ENCODE data around the gene DEPP1.
A peak's percentile ranks its signal among the peaks of the same experiment; 100 is the strongest.

The DEPP1 gene

DNA sequence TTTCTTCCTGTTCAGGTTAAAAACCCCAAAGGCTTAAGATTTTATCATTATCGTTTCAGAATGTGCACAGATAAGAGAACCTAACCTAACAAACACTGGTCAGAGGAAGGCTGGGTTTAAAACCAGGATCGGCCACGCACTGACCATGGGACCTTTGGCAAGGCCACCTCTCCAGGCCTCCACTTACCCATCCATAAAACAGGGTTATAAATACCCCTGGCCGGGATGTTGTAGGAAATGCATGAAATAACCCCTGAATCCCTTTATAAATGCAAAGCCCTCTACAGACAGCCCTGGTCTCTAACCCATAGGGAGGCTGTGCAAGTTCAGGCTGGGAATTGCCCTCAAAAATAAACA is 418 bp downstream of the DEPP1 start:
- no peak for DNase-seq

DNA sequence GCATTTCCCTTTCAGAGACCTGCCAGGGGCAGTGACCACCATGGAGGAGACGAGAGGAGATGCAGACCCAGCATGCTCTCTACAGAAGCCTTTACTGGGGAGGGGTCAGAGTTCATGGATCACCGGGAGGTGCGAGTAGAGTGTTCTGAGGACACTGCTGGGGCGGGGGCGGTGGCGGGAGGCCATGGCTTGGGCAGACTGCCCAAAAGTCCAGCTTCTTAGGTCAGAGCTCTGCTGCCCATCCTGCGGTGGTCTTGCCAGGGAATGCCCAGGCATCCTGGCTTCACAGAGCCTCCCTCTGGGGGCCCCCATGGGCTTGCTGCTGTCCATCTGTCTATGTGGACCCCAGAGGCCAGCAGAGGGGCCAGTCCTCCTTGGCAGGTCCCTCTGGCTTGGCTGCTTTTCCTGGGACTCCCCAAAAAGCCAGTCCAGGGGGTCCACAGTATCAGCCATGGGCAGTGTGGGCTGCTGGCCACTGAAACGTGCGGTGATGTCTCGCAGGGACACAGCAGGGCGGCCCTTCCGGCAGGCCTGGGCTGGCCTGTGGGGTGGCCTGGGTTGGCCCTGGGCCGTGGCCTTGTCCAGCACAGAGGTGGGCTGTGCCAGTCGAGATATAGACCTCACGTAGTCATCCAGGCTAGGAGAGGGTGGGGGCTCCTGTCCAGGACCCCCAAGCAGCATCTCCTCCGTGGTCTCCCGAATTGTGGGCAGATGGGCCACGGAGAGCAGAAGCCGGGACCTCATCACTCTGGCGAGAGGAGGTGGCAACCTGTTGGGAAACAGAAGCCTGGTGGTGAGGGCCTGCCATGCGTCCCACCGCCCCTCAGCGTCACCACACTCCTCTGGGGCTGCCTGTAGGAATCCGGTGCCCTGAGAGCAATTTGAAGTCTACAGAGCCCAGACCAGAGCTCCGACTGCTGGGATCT is 1.1 kb downstream of the DEPP1 start:
- no peak for DNase-seq

DNA sequence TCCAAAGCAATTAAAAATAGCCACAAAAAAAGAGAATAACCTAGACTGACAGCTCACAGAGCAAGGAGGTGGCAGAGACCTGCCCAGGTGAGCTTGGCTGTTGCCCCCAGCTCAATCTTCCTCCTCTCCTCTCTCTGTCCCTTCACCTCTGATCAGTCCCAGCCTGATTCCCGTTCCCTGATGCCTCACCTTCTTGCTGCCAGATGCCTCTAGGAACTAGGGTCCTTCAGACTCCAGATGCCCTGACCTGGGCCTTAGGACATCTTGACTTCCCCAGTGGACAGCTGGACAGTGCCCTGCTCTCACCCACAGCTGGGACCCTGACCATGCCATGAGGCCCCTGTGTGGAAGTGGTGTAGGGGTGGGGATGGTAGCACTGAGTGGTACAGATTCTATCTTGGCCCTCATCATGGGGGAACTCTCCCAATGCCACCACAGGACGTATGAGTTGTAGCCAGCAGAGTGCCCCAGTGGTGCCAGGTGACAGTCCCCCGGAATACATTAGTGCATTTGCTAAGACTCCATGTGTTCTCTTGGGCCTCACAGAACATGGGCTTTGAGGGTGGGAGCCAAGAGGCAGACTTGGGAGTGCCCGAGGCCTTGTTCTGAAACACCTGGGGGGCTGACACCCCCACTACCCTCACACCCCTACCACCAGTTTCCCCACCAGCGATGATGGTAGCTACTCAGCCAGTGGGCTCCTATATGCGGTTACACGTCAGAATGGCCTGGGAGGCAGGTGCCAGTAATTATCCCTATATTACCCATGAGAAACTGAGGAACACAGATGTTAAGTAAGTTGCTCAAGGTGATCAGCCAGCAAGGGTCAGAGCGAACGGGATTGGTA is 2.0 kb downstream of the DEPP1 start:
- no peak for DNase-seq

DNA sequence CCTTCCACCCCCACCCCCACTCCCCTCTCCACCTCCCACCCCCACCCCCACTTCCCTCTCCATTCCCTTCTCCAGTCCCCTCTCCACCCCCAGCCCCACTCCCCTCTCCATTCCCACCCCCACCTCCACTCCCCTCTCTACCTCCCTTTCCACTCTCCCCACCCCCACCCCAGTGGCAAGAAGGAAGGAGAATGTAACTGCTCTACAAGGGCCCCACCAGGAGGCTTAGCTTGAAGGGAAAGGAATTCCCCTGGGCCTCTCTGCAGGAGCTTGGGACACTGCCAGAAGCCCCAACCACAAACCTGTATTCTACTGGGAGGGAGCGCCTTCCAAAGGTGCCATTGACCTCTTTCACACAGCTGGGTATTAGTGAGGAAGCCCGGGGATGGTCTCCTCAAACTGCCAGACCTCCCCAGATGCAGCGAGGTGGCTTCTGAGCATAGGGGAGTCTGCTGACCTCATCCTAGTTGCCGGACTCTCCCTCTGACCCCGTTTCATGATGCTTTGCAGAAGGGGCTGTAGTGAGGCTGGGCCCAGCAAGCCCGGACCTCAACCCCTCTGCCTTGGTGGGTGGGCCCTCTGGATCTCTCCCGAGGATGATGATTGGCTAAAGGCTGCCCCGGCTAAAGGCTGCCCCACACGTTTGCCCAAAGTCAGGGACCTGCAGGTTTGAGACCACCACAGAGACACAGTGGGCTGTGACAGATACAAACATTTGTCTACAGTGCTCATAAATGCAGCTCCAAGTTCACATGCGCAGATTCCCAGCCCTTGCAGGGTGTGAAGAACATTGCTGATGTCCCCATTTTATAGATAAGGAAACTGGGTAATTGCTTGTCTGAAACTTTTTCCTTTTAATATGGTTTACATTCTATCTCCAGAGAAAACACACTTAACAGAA is 2.9 kb downstream of the DEPP1 start:
- DNase-seq = no peak

DNA sequence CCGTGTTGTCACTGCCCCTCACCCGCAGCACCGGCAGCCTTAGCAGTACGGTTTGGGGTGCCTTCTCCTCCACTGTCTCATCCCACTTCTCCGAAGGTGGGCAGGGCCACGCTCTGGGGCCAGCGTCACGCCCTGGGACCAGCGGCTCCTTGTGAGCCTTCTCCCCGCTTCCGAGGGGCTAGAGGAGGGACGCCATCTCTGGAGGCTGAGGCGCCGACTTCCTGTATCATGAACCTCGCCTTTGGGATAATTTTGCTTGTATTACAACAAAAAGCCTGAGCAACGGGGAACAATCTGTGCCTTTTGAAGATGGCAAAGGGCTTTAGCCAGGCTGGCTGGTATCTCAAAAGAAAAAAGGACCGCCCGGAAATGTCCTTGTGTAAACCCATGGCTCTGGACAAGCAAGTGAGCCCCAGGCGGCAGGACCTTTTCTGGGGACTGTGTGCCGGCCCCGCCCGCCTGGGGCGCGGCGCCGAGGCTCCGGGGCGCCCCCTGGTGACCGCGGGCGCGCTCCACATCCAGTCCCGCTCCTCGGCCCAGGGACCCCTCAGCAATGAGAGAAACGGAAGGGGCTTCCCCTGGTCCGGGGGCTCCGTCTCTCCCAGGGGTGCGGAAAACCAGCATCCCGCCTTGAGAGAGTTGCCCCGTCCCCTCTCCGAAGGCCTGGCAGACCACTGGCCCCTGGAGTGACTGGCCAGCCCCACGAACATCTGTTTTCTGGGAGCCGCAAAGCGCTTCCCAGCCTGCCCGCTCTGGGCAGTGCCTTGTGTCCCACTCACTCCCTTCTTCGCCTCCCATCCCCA is 3.8 kb downstream of the DEPP1 start:
- DNase-seq = peak; percentile 73

DNA sequence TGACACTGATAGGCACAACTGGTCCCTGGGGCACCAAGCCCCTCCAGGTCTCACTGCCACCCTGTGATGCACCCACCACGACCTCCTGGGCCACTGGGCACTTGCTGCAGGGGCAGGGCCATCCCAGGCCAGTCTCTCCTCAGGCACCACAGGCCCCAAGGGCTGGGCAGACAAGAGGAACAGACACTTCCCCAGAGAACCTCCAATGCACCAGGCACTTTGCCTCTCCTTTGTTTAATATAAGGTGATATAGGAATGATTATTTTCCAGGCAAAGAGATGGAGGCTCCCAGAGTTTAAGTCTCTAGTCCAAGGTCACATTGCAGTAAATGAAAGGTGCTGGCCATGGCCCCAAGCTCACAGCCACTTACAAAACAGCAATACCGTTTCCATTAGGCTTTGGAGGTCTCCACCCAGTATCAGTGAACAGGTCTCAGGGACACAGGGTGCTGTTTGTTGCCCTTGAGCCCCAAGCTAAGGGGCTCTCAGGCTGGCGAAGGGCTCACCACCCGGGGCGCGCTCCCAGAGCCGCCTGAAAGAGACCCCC is 4.5 kb downstream of the DEPP1 start:
- no peak for DNase-seq

DNA sequence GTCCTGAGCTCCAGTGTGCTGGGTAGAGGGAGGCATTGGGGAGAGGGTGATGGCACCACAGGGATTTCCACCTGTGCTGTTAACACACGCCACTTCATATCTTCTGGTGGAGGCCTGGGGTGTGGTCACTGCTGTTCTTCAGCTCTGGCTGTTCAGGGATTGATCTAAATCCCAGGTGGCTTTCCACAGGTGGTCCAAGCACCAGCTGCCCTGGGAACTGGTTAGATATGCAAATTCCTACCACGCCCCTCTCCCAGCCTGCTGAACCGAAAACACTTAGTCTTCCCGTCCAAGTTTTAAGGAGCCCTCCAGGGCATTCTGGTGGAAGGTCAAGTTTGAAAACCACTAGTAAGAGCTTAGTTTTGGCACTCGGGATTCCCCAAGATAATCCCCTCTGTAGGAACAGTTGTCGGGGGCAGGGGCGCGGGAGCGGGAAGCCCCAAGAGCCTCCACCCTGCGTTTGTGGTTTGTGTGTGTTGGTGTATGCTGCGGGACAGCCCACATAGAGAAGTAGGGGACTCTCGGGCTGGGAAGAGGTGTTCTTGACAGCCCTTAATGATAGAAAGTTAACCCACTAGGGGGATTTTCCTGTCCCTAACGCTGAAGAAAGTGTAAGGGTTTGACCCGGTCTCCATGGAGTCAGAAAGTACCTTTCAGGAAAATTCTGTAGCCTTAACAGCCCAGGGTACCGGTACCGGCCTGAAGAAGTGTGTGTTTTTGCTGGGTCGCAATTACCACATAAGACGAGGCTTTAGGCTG is 5.1 kb downstream of the DEPP1 start:
- no peak for DNase-seq

DNA sequence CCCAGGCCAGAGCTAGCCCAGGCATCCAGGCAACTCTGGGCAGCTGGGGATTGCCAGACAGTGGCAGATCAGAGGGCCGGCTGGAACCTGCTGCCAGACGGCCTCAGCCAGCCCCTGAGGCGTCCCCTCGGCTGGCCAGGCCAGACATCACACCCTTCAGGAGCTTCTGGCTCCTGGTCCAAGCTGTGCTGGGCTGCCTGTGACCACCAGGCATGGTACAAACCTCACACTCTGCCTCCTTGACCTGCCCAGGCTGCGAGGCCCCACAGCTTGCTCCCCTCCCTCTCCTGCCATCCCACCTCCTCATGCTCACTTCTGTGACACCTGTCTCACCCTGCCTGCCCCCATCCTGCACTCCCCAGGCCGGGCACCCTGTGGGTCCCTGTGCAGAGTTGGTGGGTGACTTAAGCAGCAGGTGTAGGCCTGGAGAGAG is 5.7 kb downstream of the DEPP1 start:
- DNase-seq = no peak

DNA sequence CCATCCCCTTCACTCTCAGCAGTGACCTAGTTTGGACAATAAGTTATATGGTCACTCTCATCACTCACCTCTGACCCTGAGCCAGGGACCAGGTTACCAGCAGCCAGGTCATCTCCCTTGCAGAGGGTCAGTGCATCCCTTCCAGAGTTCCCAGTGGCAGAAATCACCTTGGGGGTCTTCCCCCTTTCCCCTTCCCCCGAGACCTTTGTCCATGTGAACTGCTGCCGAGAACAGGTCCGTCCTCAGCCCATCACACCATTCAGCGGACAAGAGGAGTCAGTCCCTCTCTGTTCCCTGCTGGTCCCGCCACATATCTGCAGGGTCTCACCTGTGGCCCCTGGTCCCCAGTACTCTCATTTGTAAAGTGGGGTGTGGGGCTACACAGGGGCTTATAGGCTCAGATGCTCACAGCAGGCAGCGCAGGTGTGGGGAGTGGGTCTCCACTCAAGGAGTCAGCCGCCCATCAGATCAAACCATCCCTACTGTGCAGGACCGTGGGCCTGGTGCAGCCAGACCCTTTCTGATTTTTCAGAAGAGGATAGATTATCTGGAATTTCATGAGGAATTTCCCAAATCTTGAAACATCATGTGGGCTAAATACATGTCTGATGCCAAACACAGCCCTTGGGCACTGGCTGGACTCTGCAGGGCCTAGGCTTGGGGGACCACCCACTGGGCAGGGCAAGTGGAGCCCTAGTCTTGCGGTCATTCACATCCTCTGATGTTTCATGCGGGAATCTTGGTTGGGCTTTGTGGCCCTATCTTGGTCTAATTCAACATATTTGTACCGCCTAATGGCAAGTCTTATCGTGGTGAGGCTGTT is 6.5 kb downstream of the DEPP1 start:
- no peak for DNase-seq

DNA sequence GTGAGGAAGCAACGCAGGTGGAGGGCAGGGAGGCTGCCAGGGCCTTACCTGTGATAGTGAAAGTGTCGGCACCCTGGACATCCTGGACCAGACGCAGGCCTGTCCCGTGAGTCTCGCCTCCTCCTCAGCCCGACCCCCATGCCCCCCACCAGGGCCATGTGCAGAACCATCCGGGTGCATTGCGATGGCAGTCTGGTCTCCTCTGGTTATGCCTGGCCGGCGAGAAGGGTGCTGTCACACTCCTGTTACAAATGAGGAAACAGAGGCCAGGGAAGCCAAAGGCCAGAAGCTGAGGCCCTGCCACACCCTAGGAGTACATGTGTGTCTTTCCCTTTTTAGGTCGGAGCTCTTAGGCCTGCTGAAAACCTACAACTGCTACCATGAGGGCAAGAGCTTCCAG is 7.2 kb downstream of the DEPP1 start:
- DNase-seq = no peak

DNA sequence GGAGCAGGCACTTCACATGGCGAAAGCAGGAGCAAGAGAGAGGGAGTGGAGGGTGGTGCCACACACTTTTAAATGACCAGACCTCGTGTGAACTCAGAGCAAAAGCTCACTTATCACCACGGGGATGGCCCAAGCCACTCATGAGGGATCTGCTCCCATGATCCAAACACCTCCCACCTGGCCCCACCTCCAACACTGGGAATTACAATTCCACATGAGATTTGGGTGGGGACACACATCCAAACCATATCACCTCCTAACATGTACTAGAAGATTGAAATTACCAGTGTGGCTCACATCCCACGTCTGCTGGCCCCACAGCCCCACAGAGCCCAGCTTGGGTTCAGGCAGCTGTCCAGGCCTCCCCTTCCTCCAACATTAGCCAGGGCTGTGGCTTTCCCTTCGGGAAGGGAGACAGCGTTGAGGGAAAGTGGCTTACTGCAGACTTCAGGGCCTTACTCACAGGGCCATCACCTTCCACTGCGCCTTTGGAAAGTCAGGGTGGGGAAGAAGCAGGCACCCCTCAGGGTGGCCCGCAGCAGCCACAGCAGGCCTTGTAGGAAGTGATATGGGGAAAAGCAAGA is 7.7 kb downstream of the DEPP1 start:
- no peak for DNase-seq

DNA sequence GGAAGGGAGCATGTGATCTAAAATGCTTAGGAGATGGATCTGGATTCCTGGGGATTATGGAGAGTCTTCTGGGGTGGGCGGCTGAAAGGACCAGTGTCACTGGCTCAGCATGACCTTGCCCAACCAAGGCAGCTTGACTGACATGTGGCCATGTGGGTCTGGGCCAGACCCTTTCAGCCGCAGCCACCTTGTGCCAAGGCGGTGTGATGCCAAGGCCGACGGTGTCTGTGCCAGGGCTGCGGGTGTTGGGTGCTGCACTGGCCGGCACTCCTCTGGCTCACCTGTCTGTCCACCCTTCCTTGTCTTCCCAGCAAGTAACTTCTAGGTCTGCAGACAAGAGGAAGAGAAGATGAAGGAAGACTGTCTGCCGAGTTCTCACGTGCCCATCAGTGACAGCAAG is 8.8 kb downstream of the DEPP1 start:
- no peak for DNase-seq

DNA sequence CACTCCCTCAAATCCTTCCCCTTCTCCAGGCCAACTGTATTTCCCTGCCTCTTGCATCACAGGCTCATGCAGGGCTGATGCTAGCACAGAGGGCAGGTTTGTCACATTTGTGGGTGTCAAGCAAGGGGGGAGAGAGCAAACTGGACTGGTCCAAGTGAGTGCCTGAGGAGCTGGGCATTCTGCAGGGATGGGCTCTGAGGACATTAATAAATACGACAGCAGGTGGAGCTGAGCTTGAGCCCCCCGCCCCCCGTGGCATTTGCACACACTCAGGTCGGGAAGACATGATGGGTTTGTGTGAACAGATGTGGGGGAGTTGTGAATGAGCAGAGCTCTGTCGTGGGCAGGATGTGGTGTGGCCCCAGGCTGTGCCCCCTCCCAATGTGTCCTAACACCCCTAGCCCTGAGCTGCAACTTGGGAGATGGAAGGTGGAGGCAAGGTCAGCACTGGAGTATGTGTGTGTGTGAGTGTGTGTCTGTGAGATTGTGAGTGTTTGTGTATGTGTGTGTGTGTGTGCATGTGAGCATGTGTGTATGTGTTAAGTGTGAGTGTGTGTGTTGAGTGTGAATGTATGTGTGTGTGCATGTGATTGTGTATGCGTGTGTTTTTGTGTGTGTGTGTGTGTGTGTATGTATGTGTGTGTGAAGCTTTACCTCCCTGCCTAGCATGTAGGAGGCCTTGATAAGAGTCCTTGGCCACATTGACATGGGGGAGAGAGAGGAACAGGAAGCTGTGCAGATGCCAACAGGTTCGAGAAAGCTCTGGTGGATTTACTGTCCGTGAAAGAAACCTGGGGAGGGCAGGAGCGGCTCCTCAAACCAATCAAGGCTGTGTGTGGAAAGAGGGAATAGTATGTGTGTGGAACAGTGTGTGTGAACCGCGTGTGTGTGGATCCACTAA is 9.9 kb downstream of the DEPP1 start:
- peak; percentile 16 for DNase-seq

DNA sequence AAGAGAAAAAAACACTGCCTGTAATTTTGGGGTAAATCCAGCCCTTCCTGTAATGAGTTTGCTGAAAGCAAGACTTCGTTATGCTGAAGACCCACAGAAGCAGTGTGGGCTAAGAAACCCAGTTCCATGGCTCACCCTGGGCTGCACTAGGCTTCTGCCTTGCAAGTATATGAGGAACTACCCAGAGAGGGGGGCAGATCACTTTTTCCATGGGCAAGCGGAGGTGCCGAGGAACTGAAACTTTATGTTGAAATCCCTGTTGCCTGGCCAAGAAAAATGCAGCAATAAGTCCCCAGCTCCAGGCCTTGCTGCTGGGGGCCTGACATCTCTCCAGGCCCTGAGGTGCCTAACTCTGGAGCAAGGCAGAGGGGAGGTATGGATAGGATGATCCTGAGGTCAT is 10.5 kb downstream of the DEPP1 start:
- no peak for DNase-seq

DNA sequence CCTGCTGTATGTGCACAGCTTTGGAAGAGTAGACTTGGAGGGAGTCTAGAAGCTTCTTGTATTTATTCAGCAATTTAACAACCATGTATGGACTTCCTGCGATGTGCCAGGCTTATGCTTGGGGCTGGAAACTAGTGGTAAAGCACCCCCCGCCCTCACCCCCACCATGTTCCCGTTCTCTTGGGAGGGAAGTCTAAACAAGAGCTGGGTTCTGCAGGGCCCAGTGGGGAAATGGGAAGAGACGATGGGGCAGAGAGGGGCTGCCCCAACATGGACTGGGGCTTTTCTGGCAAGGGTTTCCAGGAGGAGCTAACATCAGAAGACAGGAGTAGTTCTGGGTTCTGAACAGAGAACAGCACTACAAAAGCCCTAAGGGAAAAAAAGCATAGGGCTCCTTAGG is 11.0 kb downstream of the DEPP1 start:
- no peak for DNase-seq

DNA sequence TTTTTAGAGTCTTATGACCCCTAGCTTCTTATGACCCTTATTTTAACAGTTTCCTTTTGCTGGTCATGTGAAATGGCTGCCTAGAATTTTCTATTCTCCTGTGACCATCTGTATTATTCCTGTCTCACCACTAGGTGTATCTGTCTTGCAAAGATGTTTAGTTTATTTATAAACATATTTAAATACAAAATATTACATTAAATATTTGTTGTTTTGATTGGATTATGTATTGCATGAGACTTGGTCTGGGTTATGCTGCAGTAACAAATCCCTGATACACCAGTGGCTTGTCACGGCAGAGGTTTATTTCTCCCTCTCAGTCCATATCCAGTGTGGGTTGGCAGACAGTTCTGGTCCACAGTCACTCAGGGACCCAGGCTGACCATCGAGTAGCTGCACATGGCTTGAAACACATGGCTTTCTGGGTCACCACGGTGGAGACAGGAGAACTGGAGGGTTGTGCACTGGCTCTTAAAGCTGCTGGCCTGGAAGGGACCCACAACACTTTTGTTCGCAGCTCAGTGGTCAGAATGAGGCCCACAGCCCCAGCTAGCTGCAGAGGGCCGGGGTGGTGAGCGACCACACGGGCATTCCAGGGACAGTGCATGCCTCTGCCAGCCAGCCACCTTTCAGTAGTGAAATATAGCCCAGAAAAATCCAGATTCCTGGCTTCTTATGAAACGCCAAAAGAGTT is 11.6 kb downstream of the DEPP1 start:
- no peak for DNase-seq

DNA sequence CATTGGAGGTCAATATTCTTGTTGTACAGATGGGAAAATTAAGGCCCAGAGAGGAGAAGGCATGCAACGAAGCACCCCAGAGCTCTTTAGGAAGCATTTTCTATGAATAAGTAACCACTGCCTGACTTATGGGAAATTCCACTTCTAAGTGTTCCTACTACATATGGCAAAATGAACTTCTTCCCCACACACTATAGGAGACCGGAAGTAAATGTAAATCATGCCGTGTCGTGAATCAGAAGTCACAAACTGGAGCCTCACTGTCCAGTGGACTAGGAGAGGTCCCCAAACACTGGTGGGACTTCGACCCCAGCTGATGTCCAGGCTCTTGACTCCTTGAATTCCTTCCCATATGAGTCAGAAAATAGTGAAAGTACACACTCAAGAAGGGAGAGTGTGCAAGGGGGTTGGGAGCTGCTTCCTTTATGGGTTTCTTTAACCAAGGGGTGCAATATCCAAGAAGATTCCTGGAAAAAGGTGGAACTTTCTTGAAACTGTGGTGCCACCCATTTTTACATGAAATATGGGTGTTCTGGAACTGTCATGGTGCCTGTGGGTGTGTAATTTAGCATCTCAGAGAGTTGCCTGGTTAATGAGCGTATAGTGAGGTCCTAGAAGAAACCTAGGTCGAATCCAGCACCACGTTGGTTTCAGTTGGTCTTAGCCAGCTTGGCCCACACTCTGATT is 12.3 kb downstream of the DEPP1 start:
- DNase-seq = no peak

Data from activated CD4-positive, alpha-beta T cell treated with anti-CD3 and anti-CD28 coated beads, Interleukin-10, Interleukin-2, amounts not matched to agents 100 ng/mL and 50 ng/mL, durations not matched to agents 16 hours and 8 hours (primary cell).